Fibroblast of villous mesenchyme (primary cell): Measurements from ENCODE around the gene RAP1GAP. TPM values are rescaled to one million over a fixed set of nuclear protein-coding genes. Genes with fewer than 3 reads are reported as not detected.

Source experiments
- DNase-seq: peaks from one replicate; pipeline ENCODE4 v3.0.0-alpha.2; 2010; ENCODE audit warnings: low read depth
- H3K4me3 ChIP-seq: 2 replicates; pipeline ENCODE4 v1.5.1; 2011; ENCODE audit warnings: low read depth, mild to moderate bottlenecking, low read length
- CTCF ChIP-seq: IDR thresholded peaks from 2 replicates; pipeline ENCODE4 v1.5.1; 2012; ENCODE audit warnings: low read depth, mild to moderate bottlenecking, low read length; ENCODE audit not compliant: insufficient read depth
- total RNA-seq: library from RNA; depleted of rRNA; stranded (reverse); fragments of >200 nt; gene quantifications from 2 replicates; pipeline ENCODE4 v1.2.3, GENCODE V29; 2012

RAP1GAP gene
- total RNA-seq, 1 donor, result under 0.01 TPM

- DNase-seq, result no peak
- no peak for TF ChIP-seq CTCF
- no peak overlapping the region for H3K4me3 ChIP-seq
Observed at GRCh38 chr1:21610989-21611785, 58.0 kb downstream of the RAP1GAP start.

- H3K4me3 ChIP-seq, result no peak overlapping the region
- no peak for DNase-seq
- no peak for TF ChIP-seq CTCF
Observed at GRCh38 chr1:21610027-21610426, 59.1 kb downstream of the RAP1GAP start.

GRCh38 chr1:21608798-21609197, 60.4 kb downstream of the RAP1GAP start:
- no peak for TF ChIP-seq CTCF
- H3K4me3 ChIP-seq, result no peak overlapping the region
- no peak for DNase-seq

GRCh38 chr1:21607549-21608529, 61.3 kb downstream of the RAP1GAP start:
- TF ChIP-seq CTCF, result no peak
- peak; percentile 70 for DNase-seq
- H3K4me3 ChIP-seq, result no peak overlapping the region

GRCh38 chr1:21605964-21606705, 63.0 kb downstream of the RAP1GAP start:
- DNase-seq, result no peak
- H3K4me3 ChIP-seq, result no peak overlapping the region
- TF ChIP-seq CTCF, result no peak

- no peak for DNase-seq
- no peak for TF ChIP-seq CTCF
- H3K4me3 ChIP-seq, result no peak overlapping the region
Observed at GRCh38 chr1:21605012-21605715, 64.0 kb downstream of the RAP1GAP start.
